Ishikawa (cell line): ENCODE results near the gene PPP1R16B.
A peak's percentile ranks its signal among the peaks of the same experiment; 100 is the strongest.

Experiments used
- CEBPB ChIP-seq: IDR thresholded peaks from 2 replicates; pipeline ENCODE4 v1.6.1; 2012
- CREB1 ChIP-seq: IDR thresholded peaks from 2 replicates; pipeline ENCODE4 v1.6.1; 2012; ENCODE audit warnings: low read depth
- EGR1 ChIP-seq: IDR thresholded peaks from 2 replicates; pipeline ENCODE4 v1.6.1; 2012
- EP300 ChIP-seq: IDR thresholded peaks from 2 replicates; pipeline ENCODE4 v1.6.1; 2012; ENCODE audit warnings: borderline replicate concordance
- FOXM1 ChIP-seq: IDR thresholded peaks from 2 replicates; pipeline ENCODE4 v1.6.1; 2012; ENCODE audit warnings: low read depth, borderline replicate concordance
- NFIC ChIP-seq: IDR thresholded peaks from 2 replicates; pipeline ENCODE4 v1.6.1; 2012
- RAD21 ChIP-seq: IDR thresholded peaks from 2 replicates; pipeline ENCODE4 v1.6.1; 2012; ENCODE audit warnings: low read depth
- TAF1 ChIP-seq: IDR thresholded peaks from 2 replicates; pipeline ENCODE4 v1.6.1; 2012; ENCODE audit warnings: low read depth, mild to moderate bottlenecking
- TCF12 ChIP-seq: IDR thresholded peaks from 2 replicates; pipeline ENCODE4 v1.6.1; 2012; ENCODE audit warnings: low read depth
- TEAD4 ChIP-seq: IDR thresholded peaks from 2 replicates; pipeline ENCODE4 v1.6.1; 2012
- YY1 ChIP-seq: IDR thresholded peaks from 2 replicates; pipeline ENCODE4 v1.6.1; 2012; ENCODE audit warnings: low read depth
- ZBTB7A ChIP-seq: IDR thresholded peaks from 2 replicates; pipeline ENCODE4 v1.6.1; 2012; ENCODE audit warnings: low read depth
- TF ChIP-seq, protein P1 (sequence below): IDR thresholded peaks from 2 replicates; pipeline ENCODE4 v1.6.1; 2012
- TF ChIP-seq, protein P2 (sequence below): IDR thresholded peaks from 2 replicates; pipeline ENCODE4 v1.6.1; 2012; ENCODE audit warnings: low read depth, mild to moderate bottlenecking
- TF ChIP-seq, protein P3 (sequence below): IDR thresholded peaks from 2 replicates; pipeline ENCODE4 v1.6.1; 2012

The PPP1R16B gene

DNA sequence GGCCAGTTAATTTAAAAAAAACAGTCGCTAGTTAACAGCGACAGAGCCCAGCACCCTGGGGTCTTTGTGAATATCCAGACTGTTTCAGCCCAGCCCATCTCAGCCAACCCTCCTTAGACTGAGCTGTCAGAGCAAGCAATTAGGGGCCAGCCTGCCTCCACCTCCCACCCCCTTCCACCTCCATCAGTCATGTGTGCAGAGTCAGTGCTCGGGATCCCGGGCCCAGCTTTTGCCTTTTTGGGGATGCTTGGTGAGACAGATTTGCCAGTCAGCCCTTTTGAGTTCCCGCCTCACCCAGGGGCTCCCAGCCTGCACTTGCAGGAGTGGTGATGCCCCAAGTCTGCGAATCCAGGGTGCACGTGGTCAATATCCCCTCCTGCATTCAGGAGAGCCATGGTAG is 114.2 kb downstream of the PPP1R16B start:
- no peak for TF ChIP-seq ZBTB7A
- no peak for TF ChIP-seq FOXM1
- no peak for TF ChIP-seq TCF12
- no peak for TF ChIP-seq EGR1
- TF ChIP-seq RAD21: no peak
- TF ChIP-seq, protein P1, sequence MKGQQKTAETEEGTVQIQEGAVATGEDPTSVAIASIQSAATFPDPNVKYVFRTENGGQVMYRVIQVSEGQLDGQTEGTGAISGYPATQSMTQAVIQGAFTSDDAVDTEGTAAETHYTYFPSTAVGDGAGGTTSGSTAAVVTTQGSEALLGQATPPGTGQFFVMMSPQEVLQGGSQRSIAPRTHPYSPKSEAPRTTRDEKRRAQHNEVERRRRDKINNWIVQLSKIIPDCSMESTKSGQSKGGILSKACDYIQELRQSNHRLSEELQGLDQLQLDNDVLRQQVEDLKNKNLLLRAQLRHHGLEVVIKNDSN: no peak
- no peak for TF ChIP-seq CREB1

DNA sequence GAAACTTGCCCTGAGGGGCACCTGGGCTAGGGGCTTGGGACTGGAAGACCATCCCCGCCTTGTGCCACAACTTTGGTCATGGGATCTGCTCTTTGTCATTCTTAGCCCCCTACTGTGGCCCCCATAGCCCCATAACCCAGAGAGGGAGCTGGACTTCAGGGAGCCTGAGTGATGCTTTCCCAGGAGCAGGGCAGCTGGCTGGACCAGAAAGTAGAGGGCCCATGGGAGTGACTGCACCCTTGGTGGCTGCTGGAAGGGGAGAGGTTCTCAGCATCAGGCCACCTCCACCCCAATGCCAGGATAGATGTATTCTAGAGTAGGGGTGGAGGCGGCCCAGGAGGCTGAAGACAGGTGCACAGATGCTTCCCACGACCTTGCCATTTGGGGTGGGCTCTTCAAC is 114.9 kb downstream of the PPP1R16B start:
- TF ChIP-seq RAD21 (no peak), EGR1 (no peak), CREB1 (no peak), TEAD4 (no peak), CEBPB (no peak), YY1 (no peak), NFIC (no peak), TCF12 (no peak)
- TF ChIP-seq, protein P2, sequence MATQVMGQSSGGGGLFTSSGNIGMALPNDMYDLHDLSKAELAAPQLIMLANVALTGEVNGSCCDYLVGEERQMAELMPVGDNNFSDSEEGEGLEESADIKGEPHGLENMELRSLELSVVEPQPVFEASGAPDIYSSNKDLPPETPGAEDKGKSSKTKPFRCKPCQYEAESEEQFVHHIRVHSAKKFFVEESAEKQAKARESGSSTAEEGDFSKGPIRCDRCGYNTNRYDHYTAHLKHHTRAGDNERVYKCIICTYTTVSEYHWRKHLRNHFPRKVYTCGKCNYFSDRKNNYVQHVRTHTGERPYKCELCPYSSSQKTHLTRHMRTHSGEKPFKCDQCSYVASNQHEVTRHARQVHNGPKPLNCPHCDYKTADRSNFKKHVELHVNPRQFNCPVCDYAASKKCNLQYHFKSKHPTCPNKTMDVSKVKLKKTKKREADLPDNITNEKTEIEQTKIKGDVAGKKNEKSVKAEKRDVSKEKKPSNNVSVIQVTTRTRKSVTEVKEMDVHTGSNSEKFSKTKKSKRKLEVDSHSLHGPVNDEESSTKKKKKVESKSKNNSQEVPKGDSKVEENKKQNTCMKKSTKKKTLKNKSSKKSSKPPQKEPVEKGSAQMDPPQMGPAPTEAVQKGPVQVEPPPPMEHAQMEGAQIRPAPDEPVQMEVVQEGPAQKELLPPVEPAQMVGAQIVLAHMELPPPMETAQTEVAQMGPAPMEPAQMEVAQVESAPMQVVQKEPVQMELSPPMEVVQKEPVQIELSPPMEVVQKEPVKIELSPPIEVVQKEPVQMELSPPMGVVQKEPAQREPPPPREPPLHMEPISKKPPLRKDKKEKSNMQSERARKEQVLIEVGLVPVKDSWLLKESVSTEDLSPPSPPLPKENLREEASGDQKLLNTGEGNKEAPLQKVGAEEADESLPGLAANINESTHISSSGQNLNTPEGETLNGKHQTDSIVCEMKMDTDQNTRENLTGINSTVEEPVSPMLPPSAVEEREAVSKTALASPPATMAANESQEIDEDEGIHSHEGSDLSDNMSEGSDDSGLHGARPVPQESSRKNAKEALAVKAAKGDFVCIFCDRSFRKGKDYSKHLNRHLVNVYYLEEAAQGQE: no peak

DNA sequence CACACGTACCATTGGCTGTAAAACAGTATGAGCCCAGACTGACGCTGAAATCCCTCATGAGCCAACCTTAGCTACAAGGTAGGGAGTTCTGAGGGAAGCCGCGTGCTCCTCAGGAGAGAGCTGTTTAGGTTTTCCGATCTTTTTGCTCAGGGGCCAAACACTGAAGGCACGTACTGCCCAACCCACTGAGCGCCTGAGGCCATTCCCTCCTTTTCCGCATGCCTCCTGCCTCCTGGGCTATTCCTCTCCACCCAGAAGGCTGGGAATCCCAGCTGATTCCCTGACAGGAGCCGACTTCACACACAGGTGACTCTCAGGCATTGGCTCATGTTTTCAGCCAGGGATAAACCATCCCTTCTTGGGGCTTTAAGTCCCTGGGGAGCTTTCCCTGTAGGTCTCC is 115.4 kb downstream of the PPP1R16B start:
- no peak for TF ChIP-seq EGR1

DNA sequence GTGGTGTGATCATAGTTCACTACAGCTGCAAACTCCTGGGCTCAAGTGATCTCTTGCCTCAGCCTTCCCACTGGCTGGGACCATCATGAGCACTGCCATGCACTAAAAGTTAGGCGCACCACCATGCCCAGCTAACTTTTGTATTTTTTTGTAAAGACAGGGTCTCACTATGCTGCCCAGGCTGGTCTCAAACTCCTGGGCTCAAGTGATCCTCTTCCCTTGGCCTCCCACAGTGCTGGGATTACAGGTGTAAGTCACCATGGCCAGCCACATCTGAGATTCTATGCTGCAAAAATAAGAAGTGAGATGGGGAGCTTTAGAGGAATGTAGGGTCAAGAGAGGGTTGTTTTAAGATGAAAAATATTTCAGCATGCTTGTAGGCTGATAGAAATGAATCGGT is 119.2 kb downstream of the PPP1R16B start:
- TF ChIP-seq, protein P2: no peak
- TF ChIP-seq TCF12 (no peak), EP300 (no peak), NFIC (no peak), ZBTB7A (no peak), YY1 (no peak), RAD21 (no peak)
- TF ChIP-seq, protein P1: no peak
- TF ChIP-seq, protein P3, sequence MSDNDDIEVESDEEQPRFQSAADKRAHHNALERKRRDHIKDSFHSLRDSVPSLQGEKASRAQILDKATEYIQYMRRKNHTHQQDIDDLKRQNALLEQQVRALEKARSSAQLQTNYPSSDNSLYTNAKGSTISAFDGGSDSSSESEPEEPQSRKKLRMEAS: no peak

DNA sequence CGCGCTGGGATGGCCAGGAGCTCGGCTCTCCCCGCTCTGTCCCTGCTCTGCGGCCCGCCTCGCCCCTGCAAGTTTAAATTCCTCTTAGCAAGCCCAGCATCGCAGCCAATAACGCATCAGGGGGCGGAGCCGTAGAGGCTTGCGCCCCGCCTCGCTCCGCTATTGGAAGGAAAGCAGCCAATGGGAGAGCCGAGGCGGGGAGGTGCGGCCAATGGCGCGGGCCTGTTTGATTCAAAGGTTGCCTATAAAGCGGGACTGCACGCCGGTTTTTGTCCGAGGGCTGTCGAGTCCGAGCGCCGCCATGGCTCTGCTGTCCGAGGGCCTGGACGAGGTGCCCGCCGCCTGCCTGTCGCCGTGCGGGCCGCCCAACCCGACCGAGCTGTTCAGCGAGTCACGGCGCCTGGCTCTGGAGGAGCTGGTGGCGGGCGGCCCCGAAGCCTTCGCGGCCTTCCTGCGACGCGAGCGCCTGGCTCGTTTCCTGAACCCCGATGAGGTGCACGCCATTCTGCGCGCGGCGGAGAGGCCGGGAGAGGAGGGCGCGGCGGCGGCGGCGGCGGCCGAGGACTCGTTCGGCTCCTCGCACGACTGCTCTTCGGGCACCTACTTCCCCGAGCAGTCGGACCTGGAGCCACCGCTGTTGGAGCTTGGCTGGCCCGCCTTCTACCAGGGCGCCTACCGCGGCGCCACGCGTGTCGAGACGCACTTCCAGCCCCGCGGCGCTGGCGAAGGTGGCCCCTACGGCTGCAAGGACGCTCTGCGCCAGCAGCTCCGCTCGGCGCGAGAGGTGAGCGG is 120.8 kb downstream of the PPP1R16B start, which contains the start of gene FAM83D:
Gene FAM83D, plus strand, starts transcription at position 276 of the 792 bp plus-strand sequence. Its CDS starts 26 bp downstream, at position 302.
- TF ChIP-seq TAF1 (peak; percentile 88), ZBTB7A (no peak), RAD21 (no peak), FOXM1 (peak; percentile 100), YY1 (peak; percentile 78), EP300 (peak; percentile 35; the same call in 1 of the 2 replicates), CREB1 (no peak), NFIC (0 out of 2 replicates have a peak, but pooled peaks have one; percentile 5), TEAD4 (peak; percentile 23; the same call in 1 of the 2 replicates), TCF12 (peak; percentile 49; the same call in 1 of the 2 replicates), CEBPB (no peak), EGR1 (no peak; the same call in 1 of the 2 replicates)
- TF ChIP-seq, protein P3: peak; percentile 92
- TF ChIP-seq, protein P2: 0 out of 2 replicates have a peak, but pooled peaks have one; percentile 16
- TF ChIP-seq, protein P1: no peak
